ENCODE data around the gene ZNF536. TPM values are rescaled to one million over a fixed set of nuclear protein-coding genes. Genes with fewer than 3 reads are reported as not detected.

Gene ZNF536
- total RNA-seq, 1 experiment from 2014 or later, result not detected

DNA sequence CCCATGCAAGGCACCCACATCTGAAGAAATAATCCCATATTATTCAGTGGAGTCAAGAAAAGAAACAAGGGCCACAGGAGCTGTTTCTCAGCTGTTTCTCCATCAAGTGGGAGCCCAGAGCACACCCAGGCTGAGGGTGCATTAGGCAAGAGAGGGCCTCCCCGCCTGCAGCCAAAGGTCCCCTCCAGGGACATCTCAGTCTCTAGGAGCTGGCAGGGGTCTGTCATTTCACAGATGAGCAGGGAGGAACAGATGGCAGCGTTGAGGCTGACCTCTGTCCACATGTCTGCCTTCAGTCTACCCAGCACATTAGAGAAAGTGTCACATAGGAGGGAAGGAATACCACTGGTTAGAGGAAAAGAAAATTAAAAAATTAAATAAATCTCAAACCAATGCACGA lies 157.7 kb downstream of the ZNF536 start:
- ChIA-PET POLR2A (no interaction called here), CTCF (no interaction called here)
- H3K36me3 Mint-ChIP-seq (ENCODE audit: insufficient read depth, unreplicated experiment), result no peaks in the 10 kb centered on the region
- H3K27ac Mint-ChIP-seq (ENCODE audit: unreplicated experiment), result no peak overlapping the region
- DNase-seq, result no peak
- no peaks in the 10 kb centered on the region for H3K9me3 Mint-ChIP-seq (ENCODE audit: unreplicated experiment)
- H3K27me3 ChIP-seq (replicated peaks; ENCODE audit: control insufficient read depth, insufficient read depth, low read length), result no peaks in the 10 kb centered on the region; the same call in 1 of the 2 replicates
- intact Hi-C loops (cut with micrococcal nuclease; ENCODE audit: unreplicated experiment), result no loop called here
- H3K4me3 Mint-ChIP-seq (ENCODE audit: unreplicated experiment), result no peak overlapping the region
- H3K4me1 Mint-ChIP-seq (ENCODE audit: low read depth, unreplicated experiment), result no peaks in the 10 kb centered on the region
- no peaks in the 10 kb centered on the region for H3K4me1 ChIP-seq
- H3K9me3 ChIP-seq, result no peaks in the 10 kb centered on the region
- no TSS peak for BruUV-seq (replicated peaks)
- TF ChIP-seq, protein P1, sequence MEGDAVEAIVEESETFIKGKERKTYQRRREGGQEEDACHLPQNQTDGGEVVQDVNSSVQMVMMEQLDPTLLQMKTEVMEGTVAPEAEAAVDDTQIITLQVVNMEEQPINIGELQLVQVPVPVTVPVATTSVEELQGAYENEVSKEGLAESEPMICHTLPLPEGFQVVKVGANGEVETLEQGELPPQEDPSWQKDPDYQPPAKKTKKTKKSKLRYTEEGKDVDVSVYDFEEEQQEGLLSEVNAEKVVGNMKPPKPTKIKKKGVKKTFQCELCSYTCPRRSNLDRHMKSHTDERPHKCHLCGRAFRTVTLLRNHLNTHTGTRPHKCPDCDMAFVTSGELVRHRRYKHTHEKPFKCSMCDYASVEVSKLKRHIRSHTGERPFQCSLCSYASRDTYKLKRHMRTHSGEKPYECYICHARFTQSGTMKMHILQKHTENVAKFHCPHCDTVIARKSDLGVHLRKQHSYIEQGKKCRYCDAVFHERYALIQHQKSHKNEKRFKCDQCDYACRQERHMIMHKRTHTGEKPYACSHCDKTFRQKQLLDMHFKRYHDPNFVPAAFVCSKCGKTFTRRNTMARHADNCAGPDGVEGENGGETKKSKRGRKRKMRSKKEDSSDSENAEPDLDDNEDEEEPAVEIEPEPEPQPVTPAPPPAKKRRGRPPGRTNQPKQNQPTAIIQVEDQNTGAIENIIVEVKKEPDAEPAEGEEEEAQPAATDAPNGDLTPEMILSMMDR (IDR thresholded peaks at IDR 0.05; ENCODE audit: insufficient read depth in 1 of 2, low read depth in 1 of 2, low read length in 1 of 2, severe bottlenecking in 1 of 2, unreplicated experiment in 1 of 2), result no peak
- no peaks in the 10 kb centered on the region for H3K27me3 Mint-ChIP-seq (ENCODE audit: insufficient read depth, unreplicated experiment)
- H3K4me3 ChIP-seq (ENCODE audit: low read depth, low read length), result no peak overlapping the region
- H3K36me3 ChIP-seq (ENCODE audit: control insufficient read depth, insufficient read depth, low read length), result no peaks in the 10 kb centered on the region

- no peaks in the 10 kb centered on the region for H3K4me1 Mint-ChIP-seq (ENCODE audit: low read depth, unreplicated experiment)
- CTCF ChIA-PET, result no interaction called here
- H3K4me3 Mint-ChIP-seq (ENCODE audit: unreplicated experiment), result no peak overlapping the region
Measured at GRCh38 chr19:30530751-30531150, 158.6 kb downstream of the ZNF536 start.

GRCh38 chr19:30535011-30535410 lies 162.8 kb downstream of the ZNF536 start:
- Histone ChIP-seq H3K9me3 (no peaks in the 10 kb centered on the region), H3K4me3 (ENCODE audit: low read depth, low read length) (no peak overlapping the region), H3K27me3 (replicated peaks; ENCODE audit: control insufficient read depth, insufficient read depth, low read length) (no peaks in the 10 kb centered on the region), H3K4me1 (no peaks in the 10 kb centered on the region), H3K36me3 (ENCODE audit: control insufficient read depth, insufficient read depth, low read length) (no peaks in the 10 kb centered on the region)
- Mint-ChIP-seq H3K27me3 (ENCODE audit: insufficient read depth, unreplicated experiment) (peaks cover 9% of the 10 kb centered on the region), H3K9me3 (ENCODE audit: unreplicated experiment) (peaks cover 9% of the 10 kb centered on the region), H3K27ac (ENCODE audit: unreplicated experiment) (no peak overlapping the region), H3K36me3 (ENCODE audit: insufficient read depth, unreplicated experiment) (no peaks in the 10 kb centered on the region), H3K4me3 (ENCODE audit: unreplicated experiment) (no peak overlapping the region), H3K4me1 (ENCODE audit: low read depth, unreplicated experiment) (no peaks in the 10 kb centered on the region)
- no TSS peak for BruUV-seq (replicated peaks)
- CTCF ChIA-PET, result interaction anchor here (0.6 kb wide), 1 partner anchor 155 kb away, joined by 3 read pairs; no protein-coding TSS in a partner anchor
- DNase-seq, result no peak
- intact Hi-C loops (cut with micrococcal nuclease; ENCODE audit: unreplicated experiment), result no loop called here
- POLR2A ChIA-PET, result no interaction called here
- TF ChIP-seq, protein P1 (IDR thresholded peaks at IDR 0.05; ENCODE audit: insufficient read depth in 1 of 2, low read depth in 1 of 2, low read length in 1 of 2, severe bottlenecking in 1 of 2, unreplicated experiment in 1 of 2), result no peak

More at GRCh38 chr19:30530751-30531150, 158.6 kb downstream of the ZNF536 start:
- POLR2A ChIA-PET, result no interaction called here
- DNase-seq, result no peak
- H3K4me1 ChIP-seq, result no peaks in the 10 kb centered on the region
- H3K36me3 ChIP-seq (ENCODE audit: control insufficient read depth, insufficient read depth, low read length), result no peaks in the 10 kb centered on the region
- H3K4me3 ChIP-seq (ENCODE audit: low read depth, low read length), result no peak overlapping the region
- no peaks in the 10 kb centered on the region for H3K9me3 ChIP-seq
- no TSS peak for BruUV-seq (replicated peaks)
- H3K36me3 Mint-ChIP-seq (ENCODE audit: insufficient read depth, unreplicated experiment), result no peaks in the 10 kb centered on the region
- intact Hi-C loops (cut with micrococcal nuclease; ENCODE audit: unreplicated experiment), result no loop called here
- TF ChIP-seq, protein P1 (IDR thresholded peaks at IDR 0.05; ENCODE audit: insufficient read depth in 1 of 2, low read depth in 1 of 2, low read length in 1 of 2, severe bottlenecking in 1 of 2, unreplicated experiment in 1 of 2), result no peak
- H3K27me3 Mint-ChIP-seq (ENCODE audit: insufficient read depth, unreplicated experiment), result no peaks in the 10 kb centered on the region
- no peaks in the 10 kb centered on the region for H3K9me3 Mint-ChIP-seq (ENCODE audit: unreplicated experiment)
- no peak overlapping the region for H3K27ac Mint-ChIP-seq (ENCODE audit: unreplicated experiment)
- no peaks in the 10 kb centered on the region; the same call in 1 of the 2 replicates for H3K27me3 ChIP-seq (replicated peaks; ENCODE audit: control insufficient read depth, insufficient read depth, low read length)
